Mononuclear cell (primary cell): ENCODE data around the gene PPM1J. TPM values are rescaled to one million over a fixed set of nuclear protein-coding genes. Genes with fewer than 3 reads are reported as not detected.

ENCODE experiments used
- H3K27me3 ChIP-seq: 2 replicates; pipeline ENCODE4 v1.6.0; 2011; ENCODE audit warnings: low read length, control low read depth; ENCODE audit not compliant: insufficient read depth
- H3K4me1 ChIP-seq: 2 replicates; pipeline ENCODE4 v1.5.1; 2011; ENCODE audit warnings: mild to moderate bottlenecking, low read length, control low read depth; ENCODE audit not compliant: insufficient read depth
- H3K4me3 ChIP-seq: 2 replicates; pipeline ENCODE4 v1.5.1; 2011; ENCODE audit warnings: mild to moderate bottlenecking, low read length, moderate library complexity
- H3K9me3 ChIP-seq: 2 replicates; pipeline ENCODE4 v1.5.1; 2011; ENCODE audit warnings: low read depth, mild to moderate bottlenecking, control low read depth, low read length
- total RNA-seq: library from RNA; depleted of rRNA; stranded (reverse); fragments of >200 nt; gene quantifications from one replicate; pipeline ENCODE4 v1.2.3, GENCODE V29; 2012

PPM1J gene
- total RNA-seq, 1 donor: 0.63 TPM

DNA sequence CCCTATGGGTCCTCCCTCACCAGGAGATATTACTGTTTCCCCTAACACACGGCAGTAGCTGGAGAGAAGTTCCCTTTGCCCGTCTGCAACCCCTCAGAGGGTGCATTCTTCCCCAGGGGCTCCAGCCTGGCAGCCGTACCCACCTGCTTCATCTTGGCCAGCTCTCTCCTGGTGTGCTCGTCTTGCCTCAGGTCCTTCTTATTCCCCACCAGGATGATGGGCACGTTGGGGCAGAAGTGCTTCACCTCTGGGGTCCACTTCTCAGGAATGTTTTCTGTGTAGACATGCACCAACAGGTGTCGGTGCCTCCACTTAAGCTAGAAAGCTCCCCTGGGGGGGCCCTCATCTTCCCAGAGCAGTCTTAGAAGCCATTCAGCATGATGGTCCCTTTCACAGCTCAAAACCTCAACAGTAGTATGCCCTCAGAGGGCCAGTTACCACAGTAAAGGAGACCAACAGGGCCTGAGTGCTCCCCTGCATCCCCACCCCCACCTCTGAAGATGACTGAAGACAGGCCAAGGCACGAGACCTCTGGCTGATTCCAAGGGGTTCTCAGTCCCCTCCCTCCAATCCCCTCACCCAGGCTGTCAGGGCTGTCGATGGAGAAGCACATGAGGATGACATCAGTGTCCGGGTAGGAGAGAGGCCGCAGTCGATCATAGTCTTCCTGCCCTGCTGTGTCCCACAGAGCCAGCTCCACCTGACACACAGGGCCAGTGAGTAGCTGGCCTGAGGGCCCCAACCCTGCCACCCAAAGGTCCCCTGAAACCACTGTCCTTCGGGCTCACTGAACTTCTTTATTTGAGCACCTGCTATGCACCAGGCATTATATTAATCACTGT lies 12.5 kb downstream of the PPM1J start:
- H3K4me3 ChIP-seq: no peak overlapping the region
- peaks cover 73% of the 10 kb centered on the region for H3K4me1 ChIP-seq
- H3K27me3 ChIP-seq: no peaks in the 10 kb centered on the region
- H3K9me3 ChIP-seq: no peaks in the 10 kb centered on the region

DNA sequence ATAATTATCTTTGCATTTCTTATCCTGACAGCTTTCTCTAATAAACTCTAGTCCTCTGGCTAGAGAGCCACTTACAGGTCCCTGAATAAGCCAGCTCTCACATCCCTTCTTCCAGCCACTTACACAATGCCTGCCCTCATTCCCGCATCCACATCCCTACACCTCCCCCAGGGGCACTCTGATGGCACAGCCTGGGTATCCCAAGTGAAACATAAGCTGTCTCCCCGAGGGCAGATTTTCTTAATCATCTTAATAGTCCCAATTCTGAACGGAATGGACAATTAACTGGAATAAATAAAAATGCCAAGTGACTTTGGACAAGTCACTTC lies 13.1 kb downstream of the PPM1J start:
- H3K4me3 ChIP-seq: no peak overlapping the region
- no peaks in the 10 kb centered on the region for H3K9me3 ChIP-seq
- H3K4me1 ChIP-seq: peaks cover 69% of the 10 kb centered on the region
- H3K27me3 ChIP-seq: no peaks in the 10 kb centered on the region

GRCh38 chr1:112701227-112702066 lies 13.7 kb downstream of the PPM1J start:
- Histone ChIP-seq H3K9me3 (no peaks in the 10 kb centered on the region), H3K27me3 (no peaks in the 10 kb centered on the region), H3K4me3 (no peak overlapping the region), H3K4me1 (peaks cover 66% of the 10 kb centered on the region)

GRCh38 chr1:112700290-112701226 lies 14.6 kb downstream of the PPM1J start:
- no peaks in the 10 kb centered on the region for H3K9me3 ChIP-seq
- H3K4me3 ChIP-seq: no peak overlapping the region
- H3K4me1 ChIP-seq: peaks cover 58% of the 10 kb centered on the region
- H3K27me3 ChIP-seq: no peaks in the 10 kb centered on the region

DNA sequence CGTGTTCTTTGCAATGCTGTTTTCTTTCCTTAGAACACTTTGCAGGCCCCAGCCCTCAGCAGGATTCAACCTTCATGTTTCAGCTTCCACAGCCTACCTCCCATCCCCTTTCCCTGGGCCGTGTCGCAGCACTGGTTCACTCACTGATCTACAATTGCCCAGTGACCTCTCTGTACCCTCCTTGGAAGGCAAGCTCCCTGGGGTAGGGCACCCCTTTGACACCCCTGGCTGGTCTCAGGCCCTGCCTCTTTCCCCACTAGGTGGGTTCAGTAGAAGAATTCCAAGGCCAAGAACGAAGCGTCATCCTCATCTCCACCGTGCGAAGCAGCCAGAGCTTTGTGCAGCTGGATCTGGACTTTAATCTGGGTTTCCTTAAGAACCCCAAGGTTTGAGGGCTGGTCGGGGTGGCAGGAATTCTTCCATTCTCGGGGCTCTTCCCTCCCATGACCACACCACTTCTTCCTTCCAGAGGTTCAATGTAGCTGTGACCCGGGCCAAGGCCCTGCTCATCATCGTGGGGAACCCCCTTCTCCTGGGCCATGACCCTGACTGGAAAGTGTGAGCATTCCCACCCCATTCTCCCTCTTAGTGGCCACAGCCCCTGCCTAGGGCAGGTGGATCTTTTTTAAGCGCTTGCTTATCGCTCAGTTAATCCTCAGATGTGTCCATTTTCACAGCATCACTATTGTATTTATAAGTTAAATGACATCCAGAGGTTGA lies 15.5 kb downstream of the PPM1J start:
- peaks cover 48% of the 10 kb centered on the region for H3K4me1 ChIP-seq
- H3K9me3 ChIP-seq: no peaks in the 10 kb centered on the region
- H3K4me3 ChIP-seq: no peak overlapping the region
- H3K27me3 ChIP-seq: no peaks in the 10 kb centered on the region

- Histone ChIP-seq H3K4me3 (no peak overlapping the region), H3K9me3 (no peaks in the 10 kb centered on the region), H3K27me3 (no peaks in the 10 kb centered on the region), H3K4me1 (peaks cover 38% of the 10 kb centered on the region)
Measured at GRCh38 chr1:112698366-112699310, 16.5 kb downstream of the PPM1J start.

DNA sequence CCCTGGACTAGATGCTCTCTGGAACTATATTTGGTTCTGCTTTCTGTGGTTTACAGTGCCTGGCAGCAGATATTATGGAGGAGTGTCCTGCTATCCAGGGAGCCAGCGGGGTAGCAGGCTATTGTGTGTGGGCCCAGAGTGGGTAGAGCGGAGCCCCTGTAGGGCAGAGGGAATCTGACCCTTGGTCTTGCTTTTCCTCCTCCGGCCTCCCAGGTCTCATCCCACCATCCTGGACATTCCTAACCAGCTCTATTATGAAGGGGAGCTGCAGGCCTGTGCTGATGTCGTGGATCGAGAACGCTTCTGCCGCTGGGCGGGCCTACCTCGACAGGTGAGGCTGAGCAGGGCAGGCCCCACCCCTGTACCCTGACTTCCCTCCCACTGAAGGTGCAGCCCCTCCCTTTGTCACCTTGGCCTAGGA lies 17.3 kb downstream of the PPM1J start:
- Histone ChIP-seq H3K4me3 (no peak overlapping the region), H3K4me1 (peaks cover 35% of the 10 kb centered on the region)

DNA sequence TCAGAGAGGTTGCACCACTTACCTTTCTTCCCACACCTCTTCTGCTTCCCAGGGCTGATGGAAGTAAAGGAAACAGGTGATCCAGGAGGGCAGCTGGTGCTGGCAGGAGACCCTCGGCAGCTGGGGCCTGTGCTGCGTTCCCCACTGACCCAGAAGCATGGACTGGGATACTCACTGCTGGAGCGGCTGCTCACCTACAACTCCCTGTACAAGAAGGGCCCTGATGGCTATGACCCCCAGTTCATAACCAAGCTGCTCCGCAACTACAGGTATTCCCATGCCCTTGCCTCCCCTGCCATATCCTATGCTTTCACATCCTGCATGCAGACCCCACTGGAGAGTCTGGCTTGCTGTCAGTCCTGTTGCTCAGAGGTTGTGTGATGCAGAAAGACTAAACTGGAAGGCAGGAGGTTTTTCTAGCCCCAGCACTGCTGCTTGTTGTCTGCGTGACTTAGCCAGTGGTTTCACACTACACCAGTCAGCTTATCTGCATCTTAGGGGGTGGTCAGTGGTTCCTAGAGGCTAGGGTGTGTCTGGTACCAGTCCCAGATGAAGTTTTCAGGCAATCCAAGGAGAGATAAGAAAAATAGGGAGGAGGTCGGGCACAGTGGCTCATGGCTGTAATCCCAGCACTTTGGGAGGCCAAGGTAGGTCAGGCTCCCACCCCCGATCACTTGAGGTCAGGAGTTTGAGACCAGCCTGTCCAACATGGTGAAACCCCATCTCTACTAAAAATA lies 18.4 kb downstream of the PPM1J start:
- no peaks in the 10 kb centered on the region for H3K27me3 ChIP-seq
- H3K4me3 ChIP-seq: no peak overlapping the region
- H3K9me3 ChIP-seq: no peaks in the 10 kb centered on the region
- H3K4me1 ChIP-seq: peaks cover 24% of the 10 kb centered on the region

More for the DNA sequence above, 17.3 kb downstream of the PPM1J start:
- Histone ChIP-seq H3K27me3 (no peaks in the 10 kb centered on the region), H3K9me3 (no peaks in the 10 kb centered on the region)

DNA sequence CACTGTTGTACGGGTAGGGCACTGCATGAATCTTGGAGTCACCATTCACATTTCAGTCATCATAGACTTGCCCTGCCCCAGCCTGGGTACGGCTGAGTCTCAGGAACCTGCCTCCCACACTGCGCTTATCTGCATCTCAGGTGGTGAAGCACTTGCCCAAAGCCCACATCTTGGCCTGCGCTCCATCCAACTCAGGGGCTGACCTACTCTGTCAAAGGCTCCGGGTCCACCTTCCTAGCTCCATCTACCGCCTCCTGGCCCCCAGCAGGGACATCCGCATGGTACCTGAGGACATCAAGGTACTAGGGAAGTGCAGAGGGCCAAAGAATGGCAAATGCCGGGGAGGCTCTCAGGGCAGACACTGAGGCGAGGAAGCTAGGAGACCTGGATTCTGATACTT lies 19.9 kb downstream of the PPM1J start:
- Histone ChIP-seq H3K27me3 (no peaks in the 10 kb centered on the region), H3K4me1 (peaks cover 10% of the 10 kb centered on the region)

GRCh38 chr1:112694363-112694929 lies 20.7 kb downstream of the PPM1J start:
- H3K4me3 ChIP-seq: no peak overlapping the region
- H3K9me3 ChIP-seq: no peaks in the 10 kb centered on the region
- H3K4me1 ChIP-seq: peaks cover 2% of the 10 kb centered on the region

More for the DNA sequence above, 19.9 kb downstream of the PPM1J start:
- no peak overlapping the region for H3K4me3 ChIP-seq
- H3K9me3 ChIP-seq: no peaks in the 10 kb centered on the region

GRCh38 chr1:112693821-112694220 lies 21.3 kb downstream of the PPM1J start:
- H3K4me3 ChIP-seq: no peak overlapping the region
- H3K27me3 ChIP-seq: no peaks in the 10 kb centered on the region
- no peaks in the 10 kb centered on the region for H3K4me1 ChIP-seq
- no peaks in the 10 kb centered on the region for H3K9me3 ChIP-seq

More at GRCh38 chr1:112694363-112694929, 20.7 kb downstream of the PPM1J start:
- H3K27me3 ChIP-seq: no peaks in the 10 kb centered on the region

DNA sequence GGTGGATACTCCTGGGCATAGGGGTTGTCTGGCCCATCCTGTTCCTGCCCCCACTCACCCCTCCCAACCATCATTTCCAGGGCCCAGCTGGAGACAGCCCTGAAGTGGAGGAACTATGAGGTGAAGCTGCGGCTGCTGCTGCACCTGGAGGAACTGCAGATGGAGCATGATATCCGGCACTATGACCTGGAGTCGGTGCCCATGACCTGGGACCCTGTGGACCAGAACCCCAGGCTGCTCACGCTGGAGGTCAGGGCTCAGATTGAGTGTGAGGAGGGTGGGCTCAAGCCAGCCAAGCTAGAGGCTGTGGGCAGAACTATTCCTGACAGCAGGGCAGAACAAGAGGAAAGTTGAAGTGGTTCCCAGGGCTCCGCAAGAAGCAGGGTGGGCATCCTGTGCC lies 22.5 kb downstream of the PPM1J start:
- Histone ChIP-seq H3K4me3 (no peak overlapping the region), H3K9me3 (no peaks in the 10 kb centered on the region), H3K4me1 (no peaks in the 10 kb centered on the region), H3K27me3 (no peaks in the 10 kb centered on the region)
